A204.1 (cell line): ENCODE data around the gene BTNL3.
"Not testable (repeated sequence)": the region's sequence is repeated elsewhere in the genome, so short reads cannot be mapped to it uniquely, and the experiment has no call there.

ENCODE experiments used
- FAIRE-seq: peaks from 2 replicates; lab custom pipeline; 2012; peaks lifted over from hg19 to GRCh38; lab: Jason Lieb, UNC

Gene BTNL3

GRCh38 chr5:181024245-181025064 lies 35.8 kb downstream of the BTNL3 start:
- no peak for FAIRE-seq

- no peak for FAIRE-seq
Measured at GRCh38 chr5:181027452-181028031, 38.9 kb downstream of the BTNL3 start.

GRCh38 chr5:181028032-181028819 lies 39.6 kb downstream of the BTNL3 start:
- no peak for FAIRE-seq

- no peak for FAIRE-seq
Measured at GRCh38 chr5:181031716-181032115, 43.1 kb downstream of the BTNL3 start.

- no peak for FAIRE-seq
Measured at GRCh38 chr5:181035991-181036815, 47.6 kb downstream of the BTNL3 start.

- no peak for FAIRE-seq
Measured at GRCh38 chr5:181036816-181037364, 48.2 kb downstream of the BTNL3 start.

GRCh38 chr5:181037365-181037861 lies 48.8 kb downstream of the BTNL3 start:
- FAIRE-seq: no peak

GRCh38 chr5:181039471-181039870 lies 50.8 kb downstream of the BTNL3 start:
- no peak for FAIRE-seq

- no peak for FAIRE-seq
Measured at GRCh38 chr5:181039931-181040630, 51.4 kb downstream of the BTNL3 start, which contains the start of gene BTNL9. Gene BTNL9 (plus strand): TSS chr5:181040266. CDS start chr5:181045490, 5,224 bp downstream.

- FAIRE-seq: no peak
Measured at GRCh38 chr5:181040631-181040945, 51.9 kb downstream of the BTNL3 start.

GRCh38 chr5:181041043-181041442 lies 52.4 kb downstream of the BTNL3 start:
- no peak for FAIRE-seq

GRCh38 chr5:181042036-181042713 lies 53.5 kb downstream of the BTNL3 start:
- FAIRE-seq: no peak

- no peak for FAIRE-seq
Measured at GRCh38 chr5:181042722-181043121, 54.1 kb downstream of the BTNL3 start.

GRCh38 chr5:181043285-181044092 lies 54.8 kb downstream of the BTNL3 start:
- no peak for FAIRE-seq

- no peak for FAIRE-seq
Measured at GRCh38 chr5:181044093-181044599, 55.5 kb downstream of the BTNL3 start.

- FAIRE-seq: no peak
Measured at GRCh38 chr5:181044662-181045305, 56.1 kb downstream of the BTNL3 start.

- FAIRE-seq: no peak
Measured at GRCh38 chr5:181045316-181045715, 56.7 kb downstream of the BTNL3 start.

- FAIRE-seq: not testable (repeated sequence)
Measured at GRCh38 chr5:181045857-181046256, 57.2 kb downstream of the BTNL3 start.

GRCh38 chr5:181047288-181047687 lies 58.6 kb downstream of the BTNL3 start:
- FAIRE-seq: no peak
